Measurements from ENCODE around the gene EBLN1.

EBLN1 gene

GRCh38 chr10:22258471-22258870 lies 40.7 kb upstream of the EBLN1 start:
- H3K14ac ChIP-seq (ENCODE audit: low read length in 2 of 2), result no peak overlapping the region
- H3K27ac ChIP-seq (ENCODE audit: low read length, poor library complexity, severe bottlenecking), result no peak overlapping the region
- DNase-seq, result no peak
- no peak overlapping the region for H3K18ac ChIP-seq (ENCODE audit: low read depth in 1 of 2, low read length in 2 of 2)
- whole genome bisulfite sequencing, result 75% methylated on average over 3 of the region's 3 CpGs
- H3K4me2 ChIP-seq (ENCODE audit: low read length, poor library complexity, severe bottlenecking), result no peak overlapping the region
- H2AFZ ChIP-seq (ENCODE audit: low read depth, low read length), result no peak overlapping the region
- no peak overlapping the region for H2BK15ac ChIP-seq (ENCODE audit: low read depth, poor library complexity, severe bottlenecking)
- no peak overlapping the region for H2BK12ac ChIP-seq (ENCODE audit: low read length in 2 of 2)
- H3K9ac ChIP-seq (ENCODE audit: low read length), result no peak overlapping the region
- H3K23ac ChIP-seq (ENCODE audit: low read length in 2 of 2), result no peak overlapping the region
- no peaks in the 10 kb centered on the region for H3K36me3 ChIP-seq (ENCODE audit: control insufficient read depth in 1 of 2, insufficient read depth in 2 of 2, low read depth in 1 of 2, low read length in 2 of 2)
- H3K27me3 ChIP-seq (ENCODE audit: control insufficient read depth in 1 of 2, insufficient read depth in 1 of 2, low read length in 2 of 2), result peaks cover 0 to 34% of the 10 kb centered on the region in 2 experiments
- H2AK5ac ChIP-seq (ENCODE audit: low read length, severe bottlenecking), result no peak overlapping the region
- H3K9me3 ChIP-seq (ENCODE audit: control insufficient read depth, low read length), result no peaks in the 10 kb centered on the region
- no peak overlapping the region for H3K4ac ChIP-seq (ENCODE audit: low read depth in 1 of 2, low read length in 2 of 2)
- no peak overlapping the region for H2BK120ac ChIP-seq (ENCODE audit: low read depth, low read length)
- H2BK5ac ChIP-seq (ENCODE audit: low read depth, low read length, poor library complexity, severe bottlenecking), result no peak overlapping the region
- no peaks in the 10 kb centered on the region for H3K79me1 ChIP-seq (replicated peaks; ENCODE audit: low read length, poor library complexity, severe bottlenecking)
- H4K91ac ChIP-seq (ENCODE audit: low read length), result no peak overlapping the region
- H4K8ac ChIP-seq (ENCODE audit: low read length), result no peak overlapping the region
- H3K4me1 ChIP-seq (ENCODE audit: control insufficient read depth, insufficient read depth, low read depth, low read length), result peaks cover 1% of the 10 kb centered on the region
- H3K4me3 ChIP-seq (ENCODE audit: insufficient read depth in 1 of 2, low read depth in 1 of 2, low read length in 2 of 2), result no peak overlapping the region

DNA sequence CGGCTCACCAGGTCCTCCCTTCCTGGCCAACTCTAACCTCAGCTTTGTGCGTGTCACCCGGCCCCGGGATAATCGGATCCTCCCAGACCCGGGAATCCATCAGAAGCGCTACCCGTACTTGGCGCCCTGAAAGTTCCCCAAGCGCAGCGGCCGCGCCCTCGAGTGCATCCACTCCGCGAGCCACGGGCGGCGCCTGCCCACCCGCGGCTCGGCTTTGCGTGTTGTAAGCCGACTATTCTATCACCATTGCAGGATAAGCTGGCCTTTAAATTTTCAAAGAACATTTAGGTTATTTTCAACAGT lies 35.7 kb upstream of the EBLN1 start:
- peak overlapping the region; percentile 99 for H3K9ac ChIP-seq (ENCODE audit: low read length)
- WGBS, result 7% methylated on average over 24 of the region's 24 CpGs
- H2AFZ ChIP-seq (ENCODE audit: low read depth, low read length), result peak overlapping the region; percentile 63
- H3K18ac ChIP-seq (ENCODE audit: low read depth in 1 of 2, low read length in 2 of 2), result no peak overlapping the region
- peaks cover 15% of the 10 kb centered on the region for H3K4me1 ChIP-seq (ENCODE audit: control insufficient read depth, insufficient read depth, low read depth, low read length)
- H2BK12ac ChIP-seq (ENCODE audit: low read length in 2 of 2), result no peak overlapping the region
- H3K4ac ChIP-seq (ENCODE audit: low read depth in 1 of 2, low read length in 2 of 2), result no peak overlapping the region
- H4K91ac ChIP-seq (ENCODE audit: low read length), result no peak overlapping the region
- no peak overlapping the region for H3K14ac ChIP-seq (ENCODE audit: low read length in 2 of 2)
- no peak overlapping the region for H2BK15ac ChIP-seq (ENCODE audit: low read depth, poor library complexity, severe bottlenecking)
- peak overlapping the region; percentile 100 for H3K4me2 ChIP-seq (ENCODE audit: low read length, poor library complexity, severe bottlenecking)
- H2BK5ac ChIP-seq (ENCODE audit: low read depth, low read length, poor library complexity, severe bottlenecking), result no peak overlapping the region
- H3K9me3 ChIP-seq (ENCODE audit: control insufficient read depth, low read length), result no peaks in the 10 kb centered on the region
- H2BK120ac ChIP-seq (ENCODE audit: low read depth, low read length), result no peak overlapping the region
- H4K8ac ChIP-seq (ENCODE audit: low read length), result no peak overlapping the region
- H3K27ac ChIP-seq (ENCODE audit: low read length, poor library complexity, severe bottlenecking), result no peak overlapping the region
- peaks cover 0 to 31% of the 10 kb centered on the region in 2 experiments for H3K27me3 ChIP-seq (ENCODE audit: control insufficient read depth in 1 of 2, insufficient read depth in 1 of 2, low read length in 2 of 2)
- no peak overlapping the region for H2AK5ac ChIP-seq (ENCODE audit: low read length, severe bottlenecking)
- no peak overlapping the region for H3K23ac ChIP-seq (ENCODE audit: low read length in 2 of 2)
- H3K79me1 ChIP-seq (replicated peaks; ENCODE audit: low read length, poor library complexity, severe bottlenecking), result no peaks in the 10 kb centered on the region
- H3K36me3 ChIP-seq (ENCODE audit: control insufficient read depth in 1 of 2, insufficient read depth in 2 of 2, low read depth in 1 of 2, low read length in 2 of 2), result no peaks in the 10 kb centered on the region
- H3K4me3 ChIP-seq (ENCODE audit: insufficient read depth in 1 of 2, low read depth in 1 of 2, low read length in 2 of 2), result peak overlapping the region in 1 of 2 experiments; percentile 89
- no peak for DNase-seq

GRCh38 chr10:22252801-22253579 lies 35.2 kb upstream of the EBLN1 start:
- peak overlapping the region in 1 of 2 experiments; percentile 48 for H3K18ac ChIP-seq (ENCODE audit: low read depth in 1 of 2, low read length in 2 of 2)
- H4K91ac ChIP-seq (ENCODE audit: low read length), result peak overlapping the region; percentile 27
- H3K14ac ChIP-seq (ENCODE audit: low read length in 2 of 2), result no peak overlapping the region
- H2BK15ac ChIP-seq (ENCODE audit: low read depth, poor library complexity, severe bottlenecking), result no peak overlapping the region
- WGBS, result 4% methylated on average over 76 of the region's 80 CpGs
- peaks cover 0 to 26% of the 10 kb centered on the region in 2 experiments for H3K27me3 ChIP-seq (ENCODE audit: control insufficient read depth in 1 of 2, insufficient read depth in 1 of 2, low read length in 2 of 2)
- H3K27ac ChIP-seq (ENCODE audit: low read length, poor library complexity, severe bottlenecking), result no peak overlapping the region
- H2AFZ ChIP-seq (ENCODE audit: low read depth, low read length), result peak overlapping the region; percentile 63
- peak overlapping the region; percentile 56 to 89 for H3K4me3 ChIP-seq (ENCODE audit: insufficient read depth in 1 of 2, low read depth in 1 of 2, low read length in 2 of 2)
- H3K23ac ChIP-seq (ENCODE audit: low read length in 2 of 2), result peak overlapping the region in 1 of 2 experiments; percentile 80
- peak overlapping the region; percentile 100 for H3K4me2 ChIP-seq (ENCODE audit: low read length, poor library complexity, severe bottlenecking)
- H2BK5ac ChIP-seq (ENCODE audit: low read depth, low read length, poor library complexity, severe bottlenecking), result no peak overlapping the region
- H4K8ac ChIP-seq (ENCODE audit: low read length), result peak overlapping the region; percentile 95
- H3K9me3 ChIP-seq (ENCODE audit: control insufficient read depth, low read length), result no peaks in the 10 kb centered on the region
- no peaks in the 10 kb centered on the region for H3K36me3 ChIP-seq (ENCODE audit: control insufficient read depth in 1 of 2, insufficient read depth in 2 of 2, low read depth in 1 of 2, low read length in 2 of 2)
- H3K79me1 ChIP-seq (replicated peaks; ENCODE audit: low read length, poor library complexity, severe bottlenecking), result no peaks in the 10 kb centered on the region
- H2BK120ac ChIP-seq (ENCODE audit: low read depth, low read length), result no peak overlapping the region
- H2AK5ac ChIP-seq (ENCODE audit: low read length, severe bottlenecking), result no peak overlapping the region
- peak; percentile 11 for DNase-seq
- peaks cover 15% of the 10 kb centered on the region for H3K4me1 ChIP-seq (ENCODE audit: control insufficient read depth, insufficient read depth, low read depth, low read length)
- peak overlapping the region in 1 of 2 experiments; percentile 39 for H2BK12ac ChIP-seq (ENCODE audit: low read length in 2 of 2)
- H3K9ac ChIP-seq (ENCODE audit: low read length), result peak overlapping the region; percentile 99
- peak overlapping the region in 1 of 2 experiments; percentile 8 for H3K4ac ChIP-seq (ENCODE audit: low read depth in 1 of 2, low read length in 2 of 2)

- H3K9me3 ChIP-seq (ENCODE audit: control insufficient read depth, low read length), result no peaks in the 10 kb centered on the region
- peak; percentile 17 for DNase-seq
- no peak overlapping the region for H3K27ac ChIP-seq (ENCODE audit: low read length, poor library complexity, severe bottlenecking)
- peak overlapping the region; percentile 28 for H2BK15ac ChIP-seq (ENCODE audit: low read depth, poor library complexity, severe bottlenecking)
- no peak overlapping the region for H2AK5ac ChIP-seq (ENCODE audit: low read length, severe bottlenecking)
- peak overlapping the region; percentile 89 for H2BK120ac ChIP-seq (ENCODE audit: low read depth, low read length)
- H3K4me2 ChIP-seq (ENCODE audit: low read length, poor library complexity, severe bottlenecking), result peak overlapping the region; percentile 100
- H3K14ac ChIP-seq (ENCODE audit: low read length in 2 of 2), result no peak overlapping the region
- no peak overlapping the region for H3K23ac ChIP-seq (ENCODE audit: low read length in 2 of 2)
- H3K27me3 ChIP-seq (ENCODE audit: control insufficient read depth in 1 of 2, insufficient read depth in 1 of 2, low read length in 2 of 2), result peaks cover 0 to 26% of the 10 kb centered on the region in 2 experiments
- H3K4me3 ChIP-seq (ENCODE audit: insufficient read depth in 1 of 2, low read depth in 1 of 2, low read length in 2 of 2), result peak overlapping the region; percentile 56 to 89
- peak overlapping the region; percentile 31 for H2BK5ac ChIP-seq (ENCODE audit: low read depth, low read length, poor library complexity, severe bottlenecking)
- H3K79me1 ChIP-seq (replicated peaks; ENCODE audit: low read length, poor library complexity, severe bottlenecking), result no peaks in the 10 kb centered on the region
- peak overlapping the region; percentile 39 for H4K91ac ChIP-seq (ENCODE audit: low read length)
- H3K4me1 ChIP-seq (ENCODE audit: control insufficient read depth, insufficient read depth, low read depth, low read length), result peaks cover 15% of the 10 kb centered on the region
- no peaks in the 10 kb centered on the region for H3K36me3 ChIP-seq (ENCODE audit: control insufficient read depth in 1 of 2, insufficient read depth in 2 of 2, low read depth in 1 of 2, low read length in 2 of 2)
- H2AFZ ChIP-seq (ENCODE audit: low read depth, low read length), result peak overlapping the region; percentile 63
- peak overlapping the region in 1 of 2 experiments; percentile 39 for H2BK12ac ChIP-seq (ENCODE audit: low read length in 2 of 2)
- H3K9ac ChIP-seq (ENCODE audit: low read length), result peak overlapping the region; percentile 99
- H4K8ac ChIP-seq (ENCODE audit: low read length), result peak overlapping the region; percentile 95
- peak overlapping the region; percentile 54 to 84 for H3K18ac ChIP-seq (ENCODE audit: low read depth in 1 of 2, low read length in 2 of 2)
- under 1% methylated on average over 51 of the region's 52 CpGs for WGBS
- H3K4ac ChIP-seq (ENCODE audit: low read depth in 1 of 2, low read length in 2 of 2), result peak overlapping the region in 1 of 2 experiments; percentile 51
Observed at GRCh38 chr10:22252224-22252800, 34.5 kb upstream of the EBLN1 start.

All from mesenchymal stem cell (in vitro differentiated cells and primary cell).